Measurements from ENCODE around the gene B3GALT4. TPM values are rescaled to one million over a fixed set of nuclear protein-coding genes. Genes with fewer than 3 reads are reported as not detected.

Gene B3GALT4
- total and polyA plus RNA-seq, 2 of the 13 experiments (the other 11 are each of a cell fraction or from before 2014, with no cell fraction given): 0.04 to 0.27 TPM

GRCh38 chr6:33323623-33323948, 46.7 kb downstream of the B3GALT4 start (continued):
- TF ChIP-seq ZBTB40 (IDR thresholded peaks at IDR 0.05) (no peak), ZBTB40 (CRISPR knock-in tag; IDR thresholded peaks at IDR 0.05) (0 out of 2 replicates have a peak, but pooled peaks have one; percentile 39), ZNF777 (CRISPR knock-in tag; IDR thresholded peaks at IDR 0.05) (peak; percentile 22), STAT6 (CRISPR knock-in tag; IDR thresholded peaks at IDR 0.05; ENCODE audit: borderline replicate concordance) (no peak), RNF2 (conservative IDR thresholded peaks at IDR 0.05; ENCODE audit: low read depth) (0 out of 2 replicates have a peak, but pooled peaks have one; percentile 2), ARNT2 (CRISPR knock-in tag; IDR thresholded peaks at IDR 0.05; ENCODE audit: low read depth) (no peak), ZFP41 (CRISPR knock-in tag; IDR thresholded peaks at IDR 0.05; ENCODE audit: borderline replicate concordance) (no peak), STAT5B (CRISPR knock-in tag; IDR thresholded peaks at IDR 0.05) (no peak; the same call in 1 of the 2 replicates), ZBTB43 (CRISPR knock-in tag; conservative IDR thresholded peaks at IDR 0.05) (no peak), FOXA1 (IDR thresholded peaks at IDR 0.05) (no peak), FOXA1 (CRISPR knock-in tag; IDR thresholded peaks at IDR 0.05) (no peak), FIP1L1 (IDR thresholded peaks at IDR 0.05; ENCODE audit: borderline replicate concordance, insufficient read depth, low read depth, low read length) (no peak), ZNF687 (CRISPR knock-in tag; IDR thresholded peaks at IDR 0.05) (peak; percentile 50)
